GM13976 (cell line): ENCODE results near the gene CST7.
A peak's percentile ranks its signal among the peaks of the same experiment; 100 is the strongest.

Experiments used
- DNase-seq: peaks from one replicate; pipeline ENCODE4 v3.0.0; 2012; ENCODE audit warnings: low spot score
- in situ Hi-C: fragments of 300-500 bp; cut with MboI; formaldehyde crosslinking; loops from one replicate; pipeline ENCODE4 v1.12.0; 2022; ENCODE audit warnings: low sequenced_read_pairs, mixed read lengths, inconsistent platforms; ENCODE audit not compliant: unreplicated experiment
- TF ChIP-seq, protein P1 (sequence below): IDR thresholded peaks from 2 replicates; pipeline ENCODE4 v1.5.1; 2012; ENCODE audit warnings: borderline replicate concordance, mild to moderate bottlenecking; ENCODE audit not compliant: insufficient read depth; ENCODE audit errors: extremely low read depth, missing control alignments, control extremely low read depth

CST7 gene

GRCh38 chr20:24950836-24951525, 1.9 kb downstream of the CST7 start:
- DNase-seq = peak; percentile 21
- in situ Hi-C loops = no loop called here
- TF ChIP-seq, protein P1, sequence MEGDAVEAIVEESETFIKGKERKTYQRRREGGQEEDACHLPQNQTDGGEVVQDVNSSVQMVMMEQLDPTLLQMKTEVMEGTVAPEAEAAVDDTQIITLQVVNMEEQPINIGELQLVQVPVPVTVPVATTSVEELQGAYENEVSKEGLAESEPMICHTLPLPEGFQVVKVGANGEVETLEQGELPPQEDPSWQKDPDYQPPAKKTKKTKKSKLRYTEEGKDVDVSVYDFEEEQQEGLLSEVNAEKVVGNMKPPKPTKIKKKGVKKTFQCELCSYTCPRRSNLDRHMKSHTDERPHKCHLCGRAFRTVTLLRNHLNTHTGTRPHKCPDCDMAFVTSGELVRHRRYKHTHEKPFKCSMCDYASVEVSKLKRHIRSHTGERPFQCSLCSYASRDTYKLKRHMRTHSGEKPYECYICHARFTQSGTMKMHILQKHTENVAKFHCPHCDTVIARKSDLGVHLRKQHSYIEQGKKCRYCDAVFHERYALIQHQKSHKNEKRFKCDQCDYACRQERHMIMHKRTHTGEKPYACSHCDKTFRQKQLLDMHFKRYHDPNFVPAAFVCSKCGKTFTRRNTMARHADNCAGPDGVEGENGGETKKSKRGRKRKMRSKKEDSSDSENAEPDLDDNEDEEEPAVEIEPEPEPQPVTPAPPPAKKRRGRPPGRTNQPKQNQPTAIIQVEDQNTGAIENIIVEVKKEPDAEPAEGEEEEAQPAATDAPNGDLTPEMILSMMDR = no peak

- in situ Hi-C loops = no loop called here
- TF ChIP-seq, protein P1 = no peak
- no peak for DNase-seq
Observed at GRCh38 chr20:24951536-24952083, 2.5 kb downstream of the CST7 start.

- TF ChIP-seq, protein P1 = no peak
- in situ Hi-C loops = no loop called here
- DNase-seq = peak; percentile 11
Observed at GRCh38 chr20:24952376-24953208, 3.5 kb downstream of the CST7 start.

DNA sequence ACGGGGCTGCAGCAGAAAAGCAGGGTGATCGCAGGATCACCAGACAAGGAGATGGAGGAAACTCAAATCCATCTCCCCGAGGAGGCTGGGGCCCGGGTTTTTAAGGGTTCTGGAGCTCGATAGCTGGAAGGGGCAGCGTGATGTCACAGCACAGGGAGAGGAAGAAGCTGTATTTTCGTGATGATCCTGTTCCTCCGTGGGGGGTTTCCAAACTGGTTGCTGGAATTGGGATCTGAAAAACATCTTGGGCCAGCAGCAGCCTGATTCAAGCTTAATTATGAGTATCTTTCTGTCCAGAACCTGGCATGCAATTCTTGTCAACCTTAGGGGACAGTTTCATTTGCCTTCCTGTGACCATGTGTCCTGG, 4.1 kb downstream of the CST7 start:
- TF ChIP-seq, protein P1 = no peak
- peak; percentile 13 for DNase-seq
- in situ Hi-C loops = no loop called here

GRCh38 chr20:24953621-24954133, 4.6 kb downstream of the CST7 start:
- in situ Hi-C loops = no loop called here
- TF ChIP-seq, protein P1 = no peak
- peak; percentile 16 for DNase-seq

DNA sequence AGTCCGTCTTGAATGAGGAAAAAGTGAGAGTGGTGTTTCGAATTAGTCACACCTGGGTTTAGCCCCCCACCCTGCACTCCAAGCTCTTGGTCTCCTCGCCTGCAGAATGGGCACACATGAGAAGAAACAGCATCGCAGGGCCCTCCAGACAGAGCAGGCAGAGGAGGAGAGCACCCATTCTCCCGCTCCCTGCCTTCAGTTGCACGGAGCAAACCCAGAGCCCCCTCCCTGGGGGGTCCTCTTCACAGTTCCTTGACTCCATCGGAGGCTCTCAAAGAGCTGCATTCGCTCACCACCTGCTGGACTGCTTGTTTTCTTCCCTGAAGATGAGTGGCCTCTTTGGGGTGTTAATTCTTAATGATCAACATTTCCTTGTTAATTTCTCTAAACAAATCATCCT, 5.1 kb downstream of the CST7 start:
- in situ Hi-C loops = no loop called here
- no peak for DNase-seq
- TF ChIP-seq, protein P1 = no peak
